NCI-H69 (cell line): ENCODE results near the gene GRK5.

Experiments
- DNase-seq: peaks from one replicate; lab custom pipeline; 2025; lab: John Stamatoyannopoulos, UW

Gene GRK5

DNA sequence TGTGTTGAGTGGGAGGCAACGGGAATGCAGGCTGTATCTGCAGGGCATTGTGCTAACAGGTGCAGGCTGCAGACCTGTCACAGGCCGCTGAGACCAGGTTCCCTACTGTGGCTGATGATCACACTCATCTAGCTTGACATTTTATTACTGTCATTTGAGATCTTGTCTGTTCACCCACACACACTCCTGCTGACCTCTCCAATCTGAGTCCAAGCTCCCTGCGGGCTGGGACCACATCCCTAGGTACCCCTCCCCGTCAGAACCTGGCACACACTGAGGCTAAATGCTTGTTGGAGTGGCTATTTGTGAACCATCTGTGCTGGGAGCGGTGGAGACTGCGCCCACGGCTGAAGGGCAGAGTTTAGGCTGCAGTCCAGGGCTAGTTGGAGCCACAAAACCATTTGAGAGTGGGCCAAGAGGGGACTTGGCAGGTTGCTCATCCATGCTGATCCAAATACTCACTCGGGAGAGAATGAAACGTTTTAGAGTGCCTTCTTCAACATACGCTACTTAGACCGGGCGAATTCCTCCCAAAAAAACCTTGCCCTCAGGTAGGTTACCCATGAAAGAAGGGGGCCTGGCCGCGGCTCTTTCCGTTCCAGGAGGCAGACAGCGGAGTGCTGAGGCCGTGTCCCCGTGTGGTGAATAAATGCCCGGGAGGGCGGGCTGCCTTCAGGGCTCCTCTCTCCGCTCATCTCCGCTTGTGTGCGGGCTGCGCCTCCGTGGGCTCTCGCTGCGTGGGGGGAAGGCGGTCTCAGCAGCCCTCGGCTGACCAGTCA lies 170.8 kb downstream of the GRK5 start:
- DNase-seq: peak; percentile 91

DNA sequence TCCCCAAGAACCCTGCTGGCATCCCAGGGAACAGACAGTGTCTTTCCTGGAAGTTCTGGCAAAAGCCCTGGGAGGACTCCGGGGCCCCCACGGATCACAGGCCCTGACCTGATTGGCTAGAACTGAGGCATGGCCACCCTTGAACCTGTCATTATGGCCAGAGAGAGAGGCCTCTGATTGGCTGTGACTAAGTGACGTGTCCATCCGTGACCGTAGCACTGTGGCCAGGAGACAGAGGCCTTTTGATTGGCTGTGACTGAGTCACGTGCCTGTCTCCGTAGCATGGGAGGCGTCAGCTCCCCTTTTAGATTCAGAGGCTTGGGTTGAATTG lies 171.3 kb downstream of the GRK5 start:
- DNase-seq: no peak

- DNase-seq: no peak
These were observed 172.2 kb downstream of the GRK5 start for GRCh38 chr10:119379466-119380071.

GRCh38 chr10:119383174-119383856 lies 175.9 kb downstream of the GRK5 start:
- DNase-seq: no peak

DNA sequence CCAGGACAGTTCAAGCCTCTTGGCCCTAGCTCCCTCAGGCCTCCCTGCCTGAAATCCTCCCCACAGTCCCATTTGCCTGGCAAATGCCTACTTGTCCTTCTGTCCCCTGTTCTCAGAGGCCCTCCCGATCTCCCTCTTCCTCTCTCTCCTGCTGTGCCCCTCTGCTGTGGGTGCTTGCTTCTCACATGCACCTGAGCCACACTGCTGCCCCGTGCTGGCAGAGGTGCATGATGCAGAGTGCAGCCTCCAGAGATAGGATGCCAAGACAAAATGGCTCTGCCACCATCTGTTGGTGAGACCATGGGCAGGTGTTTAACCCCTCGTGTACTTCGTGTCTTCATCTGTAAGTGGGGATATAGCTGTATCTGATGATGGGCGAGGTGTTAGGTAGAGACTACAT lies 176.8 kb downstream of the GRK5 start:
- DNase-seq: no peak

DNA sequence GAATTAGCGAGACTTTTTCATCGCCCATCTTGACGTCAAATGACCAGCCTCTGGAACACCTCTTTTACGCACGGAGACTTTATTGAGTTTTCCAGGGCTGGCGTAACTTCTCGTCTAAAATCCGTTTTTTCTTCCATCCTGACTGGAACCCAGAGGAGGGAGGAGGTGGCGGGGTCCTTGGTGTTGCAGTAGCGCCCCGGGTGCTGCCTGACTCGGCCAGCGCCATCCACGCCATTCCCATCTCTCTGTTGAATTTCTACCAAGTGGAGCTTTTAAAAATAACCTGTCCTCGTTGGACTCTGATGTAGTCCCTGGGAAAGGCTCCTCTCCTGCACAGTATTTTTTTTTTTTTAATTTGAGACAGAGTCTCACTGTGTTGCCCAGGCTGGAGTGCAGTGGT lies 179.3 kb downstream of the GRK5 start:
- no peak for DNase-seq

DNA sequence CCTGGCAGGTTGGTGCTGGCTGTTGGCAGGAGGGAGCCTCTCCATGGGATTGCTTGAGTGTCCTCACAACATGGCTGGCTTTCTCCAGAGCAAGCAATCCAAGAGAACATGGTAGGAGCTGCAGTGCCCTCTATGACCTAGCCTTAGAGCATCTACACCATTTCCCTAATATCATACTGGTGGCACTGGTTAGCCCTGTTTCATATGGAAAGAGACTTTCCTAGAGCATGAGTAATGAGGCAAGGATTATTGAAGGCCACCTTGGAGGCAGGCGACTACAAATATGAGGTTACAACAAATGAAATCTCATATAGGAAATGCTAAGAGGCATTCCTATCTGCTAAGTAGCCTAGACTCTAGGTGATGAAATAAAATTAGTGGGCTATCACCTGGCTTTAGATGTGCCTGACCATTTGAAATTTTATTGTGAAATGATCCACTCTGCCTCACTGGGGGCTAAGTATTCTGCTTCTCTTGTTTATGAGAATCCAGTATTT lies 181.5 kb downstream of the GRK5 start:
- DNase-seq: no peak

DNA sequence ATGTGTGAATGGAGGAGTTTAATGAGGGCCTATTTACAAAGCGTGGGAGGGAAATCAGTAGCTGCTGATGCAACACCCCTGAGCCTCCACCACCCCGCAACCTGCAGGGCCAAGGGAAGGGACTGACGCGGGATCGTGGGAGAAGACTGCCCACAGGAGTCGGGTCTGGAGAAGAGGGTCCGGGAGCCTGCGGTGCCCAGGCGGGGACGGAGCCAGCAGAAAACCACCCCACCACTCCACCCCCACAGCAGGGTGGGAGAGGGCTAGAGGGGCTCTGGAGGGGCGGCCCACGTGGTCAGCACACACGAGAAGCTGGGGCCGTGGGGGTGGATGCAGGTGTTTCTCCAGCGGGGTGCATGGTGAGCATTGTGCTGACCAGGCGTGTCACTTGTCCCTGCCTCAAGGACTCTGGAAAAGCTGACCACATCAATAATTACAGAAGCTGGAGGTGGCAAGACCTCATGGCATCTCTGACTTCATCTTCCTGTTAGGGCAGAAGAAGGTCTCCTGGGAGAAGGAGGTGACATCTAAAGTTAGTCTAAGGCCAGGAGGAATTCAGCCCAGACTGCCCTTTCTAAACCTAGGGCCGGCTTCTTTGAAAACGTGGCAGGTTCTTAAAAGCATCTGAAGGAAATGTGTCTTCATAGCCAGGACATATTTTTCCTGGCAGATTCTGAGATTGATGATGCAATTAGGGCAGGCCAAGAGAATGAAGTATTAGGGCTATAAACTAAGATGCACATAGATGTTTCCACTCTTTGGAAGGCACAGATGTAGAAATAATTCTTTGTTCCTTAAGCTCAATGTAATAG lies 184.3 kb downstream of the GRK5 start:
- peak; percentile 41 for DNase-seq

- DNase-seq: no peak
These were observed 185.6 kb downstream of the GRK5 start for GRCh38 chr10:119393019-119393418.

DNA sequence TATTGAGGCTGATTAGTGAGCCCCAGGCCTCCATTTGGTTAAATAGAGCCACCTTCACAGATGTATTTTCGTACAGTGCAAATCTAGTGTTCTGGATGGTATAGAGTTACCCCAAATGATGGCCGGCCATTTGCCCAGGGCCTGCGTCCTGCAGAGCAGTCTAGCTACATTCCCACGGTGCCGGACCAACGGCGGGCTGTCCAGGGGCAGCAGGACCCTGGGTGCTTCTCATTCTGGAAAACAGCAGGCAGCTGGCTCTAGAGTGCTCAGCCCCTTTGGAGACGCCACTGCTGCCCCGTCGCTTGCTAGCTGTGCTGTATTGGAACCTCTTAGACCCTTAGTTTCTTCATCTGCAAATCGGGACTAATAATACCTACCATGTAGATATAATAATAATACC lies 186.1 kb downstream of the GRK5 start:
- DNase-seq: no peak

GRCh38 chr10:119393845-119394244 lies 186.5 kb downstream of the GRK5 start:
- no peak for DNase-seq

DNA sequence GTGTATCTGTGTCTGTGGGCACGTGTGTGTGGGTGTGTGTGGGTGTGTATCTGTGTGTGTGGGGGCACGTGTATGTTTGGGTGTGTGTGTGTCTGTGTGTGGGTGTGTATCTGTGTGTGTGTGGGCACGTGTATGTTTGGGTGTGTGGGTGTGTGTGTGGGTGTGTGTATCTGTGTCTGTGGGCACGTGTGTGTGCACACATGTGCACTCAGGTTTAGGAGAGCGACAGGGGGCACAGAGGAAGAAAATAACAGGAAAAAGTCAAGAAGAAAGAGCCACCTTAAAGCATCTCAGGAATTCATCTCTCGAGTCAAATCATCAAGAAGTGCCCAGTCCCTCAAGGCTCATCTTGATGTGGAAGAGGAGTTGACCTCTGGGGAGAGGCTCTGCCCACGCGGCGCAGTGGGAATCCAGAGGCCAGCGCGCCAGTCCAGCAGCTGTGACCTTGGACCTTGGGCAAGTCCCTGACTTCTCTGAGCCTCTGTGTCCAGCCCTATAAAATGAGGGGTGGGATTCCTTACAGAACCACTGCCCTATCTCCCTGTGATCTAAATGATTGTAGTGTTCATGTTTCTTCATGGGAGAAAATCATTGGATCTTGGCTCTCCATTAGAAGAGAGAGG lies 187.4 kb downstream of the GRK5 start:
- DNase-seq: no peak

GRCh38 chr10:119395280-119396007 lies 188.1 kb downstream of the GRK5 start:
- DNase-seq: no peak

DNA sequence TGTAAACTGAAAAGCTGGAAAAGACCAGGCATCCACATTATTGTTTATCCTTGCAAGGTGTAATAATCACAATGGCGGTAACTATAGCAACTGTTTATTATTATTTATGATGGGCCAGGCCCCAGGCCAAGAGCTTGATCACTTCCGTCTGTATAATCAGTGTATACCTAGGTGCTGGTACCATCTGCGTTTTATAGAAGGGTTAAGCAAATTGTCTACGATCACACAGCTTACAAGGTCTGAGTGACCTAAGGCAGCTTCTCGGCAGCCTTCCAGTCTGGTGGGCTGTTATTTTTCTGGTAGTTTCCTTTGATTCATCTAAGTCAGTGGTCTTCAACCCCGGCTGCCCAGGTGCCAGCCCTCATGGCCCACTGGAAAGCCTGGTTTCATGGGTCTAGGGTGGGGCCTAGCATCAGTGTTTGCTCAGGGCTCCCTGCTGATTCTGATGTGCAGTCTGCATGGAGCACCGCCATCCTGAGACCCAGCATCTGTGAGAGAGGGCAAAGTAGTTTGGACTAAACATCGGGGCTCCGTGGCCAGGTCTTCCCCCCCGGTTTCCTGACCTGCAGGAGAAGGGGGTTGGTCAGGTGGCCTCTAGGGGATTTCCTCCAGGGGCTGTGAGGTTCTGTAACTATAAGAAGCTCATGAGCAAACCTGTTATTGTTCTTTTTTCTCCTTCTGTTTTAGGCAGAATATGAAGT lies 188.8 kb downstream of the GRK5 start:
- DNase-seq: peak; percentile 64

GRCh38 chr10:119396709-119397071 lies 189.3 kb downstream of the GRK5 start:
- peak; percentile 21 for DNase-seq

DNA sequence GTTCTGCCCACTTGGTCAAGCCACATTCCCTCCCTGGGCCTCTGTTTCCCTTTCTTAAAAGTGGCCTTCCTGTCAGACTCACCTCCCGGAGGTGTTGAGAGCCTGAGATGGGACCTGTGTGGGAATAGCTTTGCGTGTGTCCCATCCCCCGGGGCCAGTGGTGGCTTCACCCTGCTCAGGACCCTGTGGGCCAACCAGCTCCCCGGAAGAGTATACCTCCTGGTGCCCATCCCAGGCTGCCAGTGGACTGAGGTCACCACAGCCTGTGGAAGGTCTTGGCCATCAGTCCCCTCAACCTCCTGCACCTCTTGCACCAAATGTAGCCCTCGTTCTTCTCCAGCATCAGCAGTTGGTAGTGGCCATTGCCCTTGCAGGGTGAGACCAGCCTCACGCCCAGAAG lies 190.0 kb downstream of the GRK5 start:
- DNase-seq: no peak

DNA sequence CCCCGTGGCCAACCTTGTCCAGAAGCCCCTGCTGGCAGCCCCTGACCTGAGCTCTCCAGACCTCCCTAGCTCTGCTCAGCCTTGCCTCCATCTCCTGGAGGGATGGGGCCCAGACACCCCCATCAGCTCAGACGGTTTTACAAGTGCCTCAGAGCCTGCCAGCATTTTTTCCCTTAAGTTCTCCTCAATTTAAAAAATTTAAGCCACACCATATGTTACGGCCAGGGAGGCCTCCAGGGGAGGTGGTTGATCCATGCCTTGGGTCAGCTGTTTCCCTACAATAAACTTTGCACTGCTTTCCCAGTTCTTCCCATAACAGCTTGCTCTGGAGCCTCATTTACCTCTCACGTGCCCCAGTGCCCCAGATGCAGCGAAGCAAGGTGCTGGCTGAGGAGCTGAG lies 191.6 kb downstream of the GRK5 start:
- DNase-seq: no peak

GRCh38 chr10:119399466-119399865 lies 192.1 kb downstream of the GRK5 start:
- no peak for DNase-seq

DNA sequence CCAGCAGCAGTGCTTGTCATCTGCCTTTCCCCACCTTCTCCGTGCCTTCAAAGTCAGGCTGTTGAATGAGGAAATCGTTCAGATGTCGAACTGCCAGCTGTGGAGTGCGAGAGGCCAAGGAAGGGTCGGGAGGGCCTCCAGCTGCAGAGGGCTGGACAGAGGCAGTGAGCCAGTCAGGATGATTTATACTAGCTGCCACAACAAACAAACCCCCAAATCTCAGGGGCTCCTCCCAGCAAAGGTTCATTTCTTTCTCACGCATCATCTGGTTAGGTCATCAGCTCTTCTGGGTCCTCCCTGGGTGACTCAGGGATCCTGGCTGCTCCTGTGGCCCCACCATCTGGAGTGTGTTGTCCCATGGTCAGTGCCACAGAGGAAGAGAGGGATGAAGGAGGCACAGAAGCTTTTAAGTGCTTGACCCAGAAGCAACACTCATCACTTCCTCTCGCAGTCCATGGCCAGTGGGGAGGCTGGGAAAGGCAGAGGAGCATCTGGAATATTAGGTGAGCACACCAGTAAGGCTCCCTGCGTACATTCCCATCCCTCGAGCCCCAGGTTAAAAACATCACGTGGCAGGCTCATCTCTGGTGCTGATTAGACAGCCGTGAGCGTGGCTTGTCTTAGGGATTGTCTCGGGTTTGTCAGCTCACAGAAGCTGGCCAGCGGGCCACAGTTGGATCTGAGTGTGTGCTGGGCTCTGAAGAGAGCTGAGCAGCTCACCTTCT lies 194.5 kb downstream of the GRK5 start:
- peak; percentile 17 for DNase-seq

DNA sequence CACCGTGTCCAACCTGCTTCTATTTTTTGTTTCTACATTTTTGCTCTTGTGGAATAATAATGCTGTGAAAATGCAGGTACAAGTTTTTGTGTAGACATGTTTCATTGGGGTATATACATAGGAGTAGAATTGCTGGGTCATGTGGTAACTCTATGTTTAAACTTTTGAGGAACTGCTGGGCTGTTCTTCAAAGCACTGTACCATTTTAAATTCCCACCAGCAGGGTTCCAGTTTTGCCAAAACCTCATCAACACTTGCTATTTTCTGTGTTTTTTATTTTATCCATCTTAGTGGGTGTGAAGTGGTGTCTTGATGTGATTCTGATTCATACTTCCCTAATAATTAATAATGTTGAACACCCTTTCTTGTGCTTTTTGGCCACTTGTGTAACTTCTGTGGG lies 196.6 kb downstream of the GRK5 start:
- DNase-seq: no peak
